HG02970 (cell line): Measurements from ENCODE around the gene RHAG.
"Not testable (repeated sequence)": the region's sequence is repeated elsewhere in the genome, so short reads cannot be mapped to it uniquely, and the experiment has no call there.

Experiments used
- ATAC-seq: cut with Tn5 transposase; IDR thresholded peaks from one replicate; pipeline ENCODE4 v1.9.1; 2021; ENCODE audit warnings: mild to moderate bottlenecking, moderate library complexity, moderate number of reproducible peaks; ENCODE audit not compliant: unreplicated experiment, low FRiP score

Gene RHAG

GRCh38 chr6:49636713-49637349, at the start of gene RHAG:
Gene RHAG, minus strand, starts transcription at chr6:49636839. Its CDS starts 27 bp downstream, at chr6:49636812.
- ATAC-seq: no peak

GRCh38 chr6:49676671-49677281, 40.1 kb upstream of the RHAG start:
- no peak for ATAC-seq

DNA sequence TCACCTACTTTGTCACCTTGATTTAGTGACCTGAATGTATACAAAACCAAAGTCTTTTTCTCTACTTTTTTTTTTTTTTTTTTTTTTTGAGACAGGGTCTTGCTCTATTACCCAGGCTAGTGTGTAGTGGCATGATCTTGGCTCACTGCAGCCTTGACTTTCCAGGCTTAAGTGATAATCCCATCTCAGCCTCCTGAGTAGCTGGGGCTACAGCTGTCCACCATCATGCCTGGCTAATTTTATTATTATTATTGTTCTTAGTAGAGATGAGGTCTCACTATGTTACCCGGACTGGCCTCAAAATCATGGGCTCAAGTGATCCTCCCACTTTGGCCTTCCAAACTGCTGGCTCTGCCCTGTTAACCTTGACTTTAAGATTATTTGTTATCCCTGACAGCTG, 39.2 kb upstream of the RHAG start:
- ATAC-seq: no peak

- ATAC-seq: no peak
These were observed 31.5 kb upstream of the RHAG start for GRCh38 chr6:49668083-49668511.

DNA sequence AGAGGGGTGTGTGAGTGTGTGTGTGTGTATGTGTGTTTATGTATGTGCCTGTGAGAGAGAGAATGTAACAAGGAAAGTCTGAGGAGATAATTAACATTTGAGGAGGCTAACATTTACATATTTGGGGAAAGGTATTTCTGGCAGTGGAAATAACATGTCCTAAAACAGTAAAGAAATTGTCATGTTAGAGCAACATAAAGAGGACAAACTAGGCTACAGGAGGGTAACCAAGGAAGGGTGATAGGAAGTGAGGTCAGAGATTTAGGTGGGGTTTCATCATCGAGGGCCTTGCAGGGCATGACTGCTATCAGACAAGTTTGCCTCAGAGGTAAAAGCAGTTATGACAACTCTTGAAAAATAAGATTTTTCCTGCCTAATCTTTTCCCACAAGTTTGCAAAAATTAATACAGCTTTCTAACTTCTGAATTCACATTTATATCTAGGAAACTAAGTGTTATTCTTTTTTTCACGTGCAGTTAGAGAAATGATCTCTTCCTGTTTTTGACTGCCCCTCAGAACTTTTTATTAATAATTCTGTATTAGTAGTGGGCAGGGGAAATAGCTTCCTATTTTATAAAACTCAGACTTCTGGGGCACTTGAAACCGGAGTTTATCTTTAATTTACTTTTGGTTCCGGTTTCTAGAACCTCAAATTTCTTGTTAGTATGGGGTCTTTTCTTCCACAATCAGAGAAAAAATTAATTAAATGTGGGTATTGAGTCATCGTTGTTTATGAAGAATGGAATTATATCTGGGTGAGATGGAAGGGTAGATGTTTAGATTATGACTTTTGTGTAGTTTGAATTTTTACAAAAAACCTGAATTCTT, 30.5 kb upstream of the RHAG start:
- no peak for ATAC-seq

DNA sequence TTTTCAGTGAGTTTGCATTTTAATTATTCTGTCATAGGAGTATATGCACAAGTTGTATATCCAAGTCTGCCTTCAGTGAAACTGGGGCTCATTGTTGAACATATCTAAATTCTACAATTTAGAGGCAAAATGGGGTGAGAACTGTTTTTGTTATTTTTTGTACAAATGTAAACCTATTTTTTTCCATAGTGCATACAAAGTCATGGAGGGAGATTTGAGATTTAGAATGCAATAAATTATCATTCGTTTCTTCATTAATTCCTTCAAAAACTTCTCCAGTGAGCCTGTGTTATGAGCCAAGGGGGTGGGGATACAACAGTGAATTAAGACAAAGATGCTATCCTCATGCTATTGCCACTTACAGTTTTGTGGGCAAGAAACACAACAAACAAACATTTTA, 29.8 kb upstream of the RHAG start:
- no peak for ATAC-seq

GRCh38 chr6:49664817-49665216, 28.2 kb upstream of the RHAG start:
- ATAC-seq: no peak

- ATAC-seq: not testable (repeated sequence)
These were observed 27.4 kb upstream of the RHAG start for GRCh38 chr6:49664054-49664453.

- no peak for ATAC-seq
These were observed 26.2 kb upstream of the RHAG start for GRCh38 chr6:49662892-49663261.

GRCh38 chr6:49662231-49662891, 25.7 kb upstream of the RHAG start:
- no peak for ATAC-seq

DNA sequence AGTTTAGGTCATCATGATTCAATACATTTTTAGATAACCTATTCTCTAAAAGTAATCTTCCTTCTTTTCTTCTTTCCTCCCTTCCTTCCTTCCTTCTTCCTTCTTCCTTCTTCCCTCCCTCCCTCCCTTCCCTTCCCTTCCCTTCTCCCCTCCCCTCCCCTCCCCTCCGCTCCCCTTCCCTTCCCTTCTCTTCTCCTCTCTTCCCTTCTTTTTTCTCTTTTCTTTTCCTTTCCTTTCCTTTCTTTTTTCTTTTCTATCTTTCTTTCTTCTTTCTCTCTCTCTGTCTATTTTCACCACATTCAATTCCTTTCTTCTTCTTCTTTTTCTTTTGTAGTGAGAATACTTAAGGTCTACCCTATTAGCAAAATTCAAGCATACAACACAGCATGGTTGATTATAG, 17.3 kb upstream of the RHAG start:
- no peak for ATAC-seq

GRCh38 chr6:49653438-49653837, 16.8 kb upstream of the RHAG start:
- ATAC-seq: no peak

DNA sequence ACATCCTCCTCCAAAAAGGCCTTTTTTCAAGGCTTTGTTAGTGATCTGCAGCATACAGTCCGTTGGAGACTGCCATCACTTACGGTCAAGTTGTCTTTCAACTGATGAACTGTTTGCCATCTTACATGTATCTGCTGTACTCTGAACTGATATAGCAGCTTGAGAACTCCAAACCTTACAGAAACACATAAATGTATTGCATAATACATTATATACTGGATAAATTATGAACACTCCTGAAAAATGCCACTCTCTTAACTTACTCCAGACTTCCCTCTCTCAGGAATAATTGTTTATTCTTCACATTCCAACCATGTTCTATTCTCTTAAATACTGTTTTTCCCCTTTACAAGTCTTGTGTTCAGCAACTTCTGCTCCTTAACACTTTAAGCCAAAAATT, 14.6 kb upstream of the RHAG start:
- ATAC-seq: no peak

DNA sequence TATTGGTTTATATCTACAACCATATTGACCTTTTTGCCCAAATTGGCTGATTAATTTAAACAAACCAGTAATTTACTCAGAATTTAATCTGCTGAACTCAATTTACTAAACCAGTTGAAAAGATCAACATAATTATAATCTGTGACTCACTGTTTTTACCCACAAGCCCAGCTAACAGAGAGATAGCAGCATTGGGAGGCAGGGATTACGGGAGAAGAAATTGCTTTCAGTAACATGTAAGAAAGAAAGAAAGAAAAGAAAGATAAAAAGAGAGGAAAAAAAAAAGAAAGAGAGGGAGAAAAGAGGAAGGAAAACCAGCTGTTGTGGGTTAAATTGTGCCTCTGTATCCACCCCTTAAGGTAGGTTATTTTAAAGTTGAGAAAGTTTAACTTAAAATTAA, 13.3 kb upstream of the RHAG start:
- no peak for ATAC-seq

DNA sequence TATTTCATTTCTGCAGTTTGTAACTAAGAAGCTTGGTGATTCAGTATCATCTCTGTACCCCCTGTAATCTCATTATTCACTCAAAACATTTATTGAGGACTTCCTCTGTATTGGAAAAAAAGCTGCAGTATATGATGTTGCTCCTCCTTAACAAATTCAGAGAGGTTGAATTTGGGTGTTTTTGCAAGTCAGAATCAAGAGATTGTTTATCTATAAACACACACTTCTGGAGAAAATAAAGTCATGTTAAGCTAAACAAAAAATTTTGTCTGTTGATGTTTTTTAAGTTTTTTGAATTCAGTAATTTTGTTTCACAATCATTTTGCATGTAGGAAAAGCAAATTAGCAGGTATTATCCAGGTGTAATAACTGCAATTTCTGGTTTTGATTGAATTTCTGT, 11.4 kb upstream of the RHAG start:
- ATAC-seq: no peak

- no peak for ATAC-seq
These were observed 10.8 kb upstream of the RHAG start for GRCh38 chr6:49647476-49647875.

- no peak for ATAC-seq
These were observed 10.3 kb upstream of the RHAG start for GRCh38 chr6:49646942-49647341.

GRCh38 chr6:49646130-49646824, 9.6 kb upstream of the RHAG start:
- ATAC-seq: no peak

DNA sequence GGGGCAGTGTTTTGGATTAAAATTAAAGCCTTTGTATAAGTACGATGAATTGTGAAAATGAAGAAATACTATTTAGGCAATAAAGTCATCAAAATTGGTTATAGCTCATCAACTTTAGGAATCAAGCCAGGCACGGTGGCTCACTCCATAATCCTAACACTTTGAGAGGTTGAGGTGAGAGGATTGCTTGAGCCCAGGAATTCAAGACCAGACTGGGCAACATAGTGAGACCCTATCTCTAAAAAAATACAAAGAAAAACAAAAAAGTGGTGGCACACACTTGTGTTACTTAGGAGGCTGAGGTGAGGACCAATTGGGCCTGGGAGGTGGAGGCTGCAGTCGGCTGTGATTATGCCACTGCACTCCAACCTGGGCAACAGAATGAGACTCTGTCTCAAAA, 8.5 kb upstream of the RHAG start:
- ATAC-seq: no peak

DNA sequence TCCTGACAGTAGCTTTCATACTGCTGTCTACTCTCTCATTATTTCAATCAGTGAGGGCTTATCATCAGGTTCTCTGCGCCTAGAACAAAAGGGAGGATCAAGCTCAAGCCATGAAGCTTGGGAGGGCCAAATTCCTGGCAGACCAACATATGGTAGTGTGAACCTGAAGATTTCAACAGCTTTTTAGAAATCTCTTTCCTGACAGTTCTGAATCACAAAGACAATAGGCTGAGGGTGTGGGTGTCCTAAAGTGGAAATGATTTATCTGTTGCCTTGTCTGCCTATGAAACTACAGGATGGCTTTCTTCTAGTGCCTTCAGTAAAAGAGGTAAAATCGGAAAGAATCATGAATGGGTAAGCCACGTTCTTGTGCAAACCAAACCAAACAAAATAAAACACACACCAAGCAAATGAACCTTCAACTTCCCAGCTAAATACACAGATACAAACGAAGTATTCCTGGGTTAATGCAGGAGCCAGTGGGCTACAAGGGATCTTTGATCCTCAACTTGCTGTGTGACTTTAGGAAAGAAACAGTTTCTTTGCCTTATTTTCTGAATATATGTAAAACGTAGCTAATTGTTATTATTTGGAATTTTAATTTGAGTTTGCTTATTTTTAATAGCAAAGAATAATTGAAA, 2.7 kb upstream of the RHAG start:
- ATAC-seq: no peak
